Peyer's patch (tissue), 4 donors: ENCODE data around the gene EXD3. TPM values are rescaled to one million over a fixed set of nuclear protein-coding genes. Genes with fewer than 3 reads are reported as not detected.

Experiments used
- DNase-seq, 3 donors: peaks; one replicate each; pipeline ENCODE4 v3.0.0-alpha.2; 2017 to 2019
- H3K27ac ChIP-seq, 4 donors: fragments of 200-600 bp; sonication (generic); one replicate each; pipeline ENCODE4 v1.5.1; 2016 to 2019
- H3K27me3 ChIP-seq, 2 donors: fragments of 200-600 bp; sonication (generic); one replicate each; pipeline ENCODE4 v1.5.1; 2019
- H3K36me3 ChIP-seq, 3 donors: fragments of 200-600 bp; sonication (generic); one replicate each; pipeline ENCODE4 v1.5.1; 2016 to 2019
- H3K4me1 ChIP-seq, 4 donors: fragments of 200-600 bp; sonication (generic); one replicate each; pipeline ENCODE4 v1.5.1; 2016 to 2019
- H3K4me3 ChIP-seq, 4 donors: fragments of 200-600 bp; sonication (generic); 1 replicate in 3 of 4; 2 replicates in 1 of 4; pipeline ENCODE4 v1.5.1; 2016 to 2019; ENCODE audit warnings: mild to moderate bottlenecking in 1 of 4
- H3K9me3 ChIP-seq, 4 donors: fragments of 200-600 bp; sonication (generic); one replicate each; pipeline ENCODE4 v1.5.1; 2016 to 2019; ENCODE audit warnings: mild to moderate bottlenecking in 1 of 4
- CTCF ChIP-seq, 6 experiments: fragments of 450-650 bp in 4 of 6; fragments of 200-600 bp in 2 of 6; sonication (generic) in 1 of 6; IDR thresholded peaks; one replicate each; pipeline ENCODE4 v1.5.1; 2017 to 2019; ENCODE audit warnings: antibody characterized with exemption in 6 of 6, mild to moderate bottlenecking in 3 of 6, moderate library complexity in 1 of 6
- POLR2A ChIP-seq, 2 donors: fragments of 450-650 bp; IDR thresholded peaks; one replicate each; pipeline ENCODE4 v1.5.1; 2017; ENCODE audit warnings: antibody characterized with exemption in 2 of 2, mild to moderate bottlenecking in 2 of 2, moderate library complexity in 2 of 2
- total RNA-seq, 4 donors: library from RNA; depleted of rRNA; stranded (reverse); fragments of >200 nt; gene quantifications; one replicate each; pipeline ENCODE4 v1.1.0, GENCODE V29; 2016

Gene EXD3
- total RNA-seq, 4 donors from 2014 or later: 38.7 to 82.4 (median 61.6) TPM

- no peak for DNase-seq
- H3K4me3 ChIP-seq: no peak overlapping the region
- no peaks in the 10 kb centered on the region for H3K9me3 ChIP-seq
- H3K27me3 ChIP-seq: no peaks in the 10 kb centered on the region
- H3K27ac ChIP-seq: no peak overlapping the region
- TF ChIP-seq CTCF (IDR thresholded peaks at IDR 0.05): no peak
- no peak for TF ChIP-seq POLR2A (IDR thresholded peaks at IDR 0.05)
- H3K36me3 ChIP-seq: peaks cover 0 to 10% (median 0%) of the 10 kb centered on the region in 3 donors
- H3K4me1 ChIP-seq: peaks cover 0 to 23% (median 2%) of the 10 kb centered on the region in 4 donors
These were observed 30.5 kb downstream of the EXD3 start for GRCh38 chr9:137392232-137393007.

- peaks cover 0 to 29% (median 3%) of the 10 kb centered on the region in 4 donors for H3K4me1 ChIP-seq
- H3K9me3 ChIP-seq: no peaks in the 10 kb centered on the region
- H3K27me3 ChIP-seq: no peaks in the 10 kb centered on the region
- TF ChIP-seq CTCF (IDR thresholded peaks at IDR 0.05) (no peak), POLR2A (IDR thresholded peaks at IDR 0.05) (no peak)
- peaks cover 0 to 10% (median 0%) of the 10 kb centered on the region in 3 donors for H3K36me3 ChIP-seq
- peak overlapping the region in 3 of 4 donors; percentile 41 to 75 (median 73) for H3K27ac ChIP-seq
- DNase-seq: peak in 2 of 3 donors; percentile 72 to 83
- H3K4me3 ChIP-seq: no peak overlapping the region
These were observed 31.6 kb downstream of the EXD3 start for GRCh38 chr9:137391411-137391754.

GRCh38 chr9:137390553-137391410, 32.2 kb downstream of the EXD3 start:
- H3K36me3 ChIP-seq: peaks cover 0 to 10% (median 0%) of the 10 kb centered on the region in 3 donors
- peak in 2 of 3 donors; percentile 63 to 65 for DNase-seq
- peaks cover 0 to 29% (median 3%) of the 10 kb centered on the region in 4 donors for H3K4me1 ChIP-seq
- TF ChIP-seq CTCF (IDR thresholded peaks at IDR 0.05) (no peak), POLR2A (IDR thresholded peaks at IDR 0.05) (no peak)
- no peaks in the 10 kb centered on the region for H3K9me3 ChIP-seq
- peak overlapping the region in 3 of 4 donors; percentile 41 to 75 (median 73) for H3K27ac ChIP-seq
- H3K27me3 ChIP-seq: no peaks in the 10 kb centered on the region
- no peak overlapping the region for H3K4me3 ChIP-seq

- H3K27ac ChIP-seq: no peak overlapping the region
- peaks cover 0 to 29% (median 3%) of the 10 kb centered on the region in 4 donors for H3K4me1 ChIP-seq
- TF ChIP-seq CTCF (IDR thresholded peaks at IDR 0.05): no peak
- no peak for TF ChIP-seq POLR2A (IDR thresholded peaks at IDR 0.05)
- no peaks in the 10 kb centered on the region for H3K27me3 ChIP-seq
- H3K9me3 ChIP-seq: no peaks in the 10 kb centered on the region
- no peaks in the 10 kb centered on the region for H3K36me3 ChIP-seq
- no peak for DNase-seq
- no peak overlapping the region for H3K4me3 ChIP-seq
These were observed 33.6 kb downstream of the EXD3 start for GRCh38 chr9:137389428-137389746.

GRCh38 chr9:137388589-137389427, 34.2 kb downstream of the EXD3 start:
- no peaks in the 10 kb centered on the region for H3K36me3 ChIP-seq
- H3K9me3 ChIP-seq: no peaks in the 10 kb centered on the region
- H3K4me1 ChIP-seq: peaks cover 0 to 29% (median 3%) of the 10 kb centered on the region in 4 donors
- H3K27me3 ChIP-seq: no peaks in the 10 kb centered on the region
- no peak for TF ChIP-seq POLR2A (IDR thresholded peaks at IDR 0.05)
- TF ChIP-seq CTCF (IDR thresholded peaks at IDR 0.05): no peak
- no peak overlapping the region for H3K4me3 ChIP-seq
- DNase-seq: no peak
- H3K27ac ChIP-seq: no peak overlapping the region
